Fibroblast of lung (primary cell): ENCODE data around the gene GSE1. TPM values are rescaled to one million over a fixed set of nuclear protein-coding genes. Genes with fewer than 3 reads are reported as not detected.
A peak's percentile ranks its signal among the peaks of the same experiment; 100 is the strongest.

Experiments used
- DNase-seq, 2 donors: peaks; one replicate each; pipeline versions ENCODE4 v3.0.0 to v3.0.0-alpha.2; 2010; ENCODE audit warnings: low read depth in 2 of 2
- H2AFZ ChIP-seq: 2 replicates; pipeline ENCODE4 v1.5.1; 2012; ENCODE audit warnings: low read length, control low read depth, inconsistent platforms
- H3K27ac ChIP-seq: 2 replicates; pipeline ENCODE4 v1.5.1; 2011; ENCODE audit warnings: low read length, control low read depth; ENCODE audit not compliant: insufficient read depth
- H3K27me3 ChIP-seq: 2 replicates; pipeline ENCODE4 v1.5.1; 2011; ENCODE audit warnings: mild to moderate bottlenecking, low read length; ENCODE audit not compliant: control insufficient read depth, insufficient read depth
- H3K36me3 ChIP-seq: 2 replicates; pipeline ENCODE4 v1.5.1; 2011; ENCODE audit warnings: low read length; ENCODE audit not compliant: control insufficient read depth, insufficient read depth
- H3K4me1 ChIP-seq: 2 replicates; pipeline ENCODE4 v1.5.1; 2011; ENCODE audit warnings: low read length; ENCODE audit not compliant: control insufficient read depth, insufficient read depth; ENCODE audit errors: extremely low read depth
- H3K4me2 ChIP-seq: 2 replicates; pipeline ENCODE4 v1.5.1; 2011; ENCODE audit warnings: low read length, control low read depth; ENCODE audit not compliant: insufficient read depth; ENCODE audit errors: extremely low read depth
- H3K4me3 ChIP-seq, 4 experiments: fragments of 200-600 bp in 1 of 4; sonication (generic) in 1 of 4; replicated peaks in 1 of 4; 2 replicates each; pipeline ENCODE4 v1.5.1; 2011 to 2016; ENCODE audit warnings: low read length in 4 of 4, low read depth in 3 of 4, mild to moderate bottlenecking in 3 of 4, control low read depth in 2 of 4, inconsistent platforms in 1 of 4, mixed read lengths in 1 of 4; ENCODE audit not compliant: insufficient read depth in 1 of 4; ENCODE audit errors: control extremely low read depth in 1 of 4
- H3K79me2 ChIP-seq: 2 replicates; pipeline ENCODE4 v1.5.1; 2012; ENCODE audit warnings: mild to moderate bottlenecking, low read length, inconsistent platforms; ENCODE audit not compliant: control insufficient read depth, insufficient read depth
- H3K9ac ChIP-seq: 2 replicates; pipeline ENCODE4 v1.5.1; 2011; ENCODE audit warnings: mild to moderate bottlenecking, low read length, control low read depth; ENCODE audit not compliant: insufficient read depth
- H3K9me3 ChIP-seq: 2 replicates; pipeline ENCODE4 v1.5.1; 2012; ENCODE audit warnings: low read depth, low read length; ENCODE audit not compliant: control insufficient read depth, insufficient read depth
- H4K20me1 ChIP-seq: 2 replicates; pipeline ENCODE4 v1.5.1; 2011; ENCODE audit warnings: low read length; ENCODE audit not compliant: control insufficient read depth, insufficient read depth; ENCODE audit errors: extremely low read depth
- EZH2 ChIP-seq: IDR thresholded peaks from 2 replicates; pipeline ENCODE4 v1.5.1; 2012; ENCODE audit warnings: low read length, control low read depth, mild to moderate bottlenecking; ENCODE audit errors: missing control alignments
- polyA plus RNA-seq, 2 donors: library from polyadenylated mRNA; depleted of rRNA in 1 of 2; stranded (reverse) in 1 of 2; unstranded in 1 of 2; fragments of >200 nt; gene quantifications; 2 replicates each; pipeline ENCODE4 v1.2.1, GENCODE V29; 2011 to 2012; ENCODE audit warnings: missing spikeins in 1 of 2
- total RNA-seq: library from RNA; depleted of rRNA; stranded (reverse); fragments of >200 nt; gene quantifications from 2 replicates; pipeline ENCODE4 v1.2.1, GENCODE V29; 2014
- TF ChIP-seq, protein P1 (sequence below), 2 donors: IDR thresholded peaks in 1 of 2; conservative IDR thresholded peaks in 1 of 2; 1 replicate in 1 of 2; 2 replicates in 1 of 2; pipeline ENCODE4 v1.5.1; 2011 to 2012; ENCODE audit warnings: low read length in 2 of 2, control low read depth in 1 of 2, inconsistent platforms in 1 of 2, low read depth in 1 of 2, mild to moderate bottlenecking in 1 of 2

Gene GSE1
- total and polyA plus RNA-seq, 2 donors (not counting 1 experiment from before 2014, with no cell fraction given): 11.0 to 35.7 TPM

DNA sequence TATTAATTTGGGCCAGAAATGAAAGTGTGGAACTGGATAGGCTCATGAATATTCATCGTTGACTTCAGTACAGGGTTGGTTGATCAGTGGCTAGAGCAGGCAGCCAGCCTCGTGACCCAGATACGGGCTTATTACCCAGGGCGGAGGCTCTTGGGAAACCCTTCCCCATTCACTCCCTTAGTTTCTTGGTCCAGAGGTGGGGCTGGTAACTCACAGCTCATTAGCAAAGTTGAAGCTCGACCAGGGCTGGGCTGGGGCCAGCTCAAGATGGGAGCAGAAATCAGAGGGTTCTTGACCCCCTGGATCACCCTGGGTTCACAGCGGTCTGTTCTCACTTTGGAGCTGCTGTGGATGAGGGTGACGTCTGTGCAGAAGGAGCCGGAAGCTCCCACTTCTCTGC is 44.6 kb upstream of the GSE1 start:
- H3K27me3 ChIP-seq: no peaks in the 10 kb centered on the region
- no peaks in the 10 kb centered on the region for H3K36me3 ChIP-seq
- no peak for TF ChIP-seq EZH2
- TF ChIP-seq, protein P1, sequence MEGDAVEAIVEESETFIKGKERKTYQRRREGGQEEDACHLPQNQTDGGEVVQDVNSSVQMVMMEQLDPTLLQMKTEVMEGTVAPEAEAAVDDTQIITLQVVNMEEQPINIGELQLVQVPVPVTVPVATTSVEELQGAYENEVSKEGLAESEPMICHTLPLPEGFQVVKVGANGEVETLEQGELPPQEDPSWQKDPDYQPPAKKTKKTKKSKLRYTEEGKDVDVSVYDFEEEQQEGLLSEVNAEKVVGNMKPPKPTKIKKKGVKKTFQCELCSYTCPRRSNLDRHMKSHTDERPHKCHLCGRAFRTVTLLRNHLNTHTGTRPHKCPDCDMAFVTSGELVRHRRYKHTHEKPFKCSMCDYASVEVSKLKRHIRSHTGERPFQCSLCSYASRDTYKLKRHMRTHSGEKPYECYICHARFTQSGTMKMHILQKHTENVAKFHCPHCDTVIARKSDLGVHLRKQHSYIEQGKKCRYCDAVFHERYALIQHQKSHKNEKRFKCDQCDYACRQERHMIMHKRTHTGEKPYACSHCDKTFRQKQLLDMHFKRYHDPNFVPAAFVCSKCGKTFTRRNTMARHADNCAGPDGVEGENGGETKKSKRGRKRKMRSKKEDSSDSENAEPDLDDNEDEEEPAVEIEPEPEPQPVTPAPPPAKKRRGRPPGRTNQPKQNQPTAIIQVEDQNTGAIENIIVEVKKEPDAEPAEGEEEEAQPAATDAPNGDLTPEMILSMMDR (conservative IDR thresholded peaks at IDR 0.05 in 1 of 2, IDR thresholded peaks at IDR 0.05 in 1 of 2; ENCODE audit: low read depth in 1 of 2, low read length in 2 of 2): no peak
- no peak for DNase-seq
- H3K4me1 ChIP-seq: peaks cover 7% of the 10 kb centered on the region
- no peak overlapping the region for H3K27ac ChIP-seq
- no peaks in the 10 kb centered on the region for H4K20me1 ChIP-seq
- H3K4me2 ChIP-seq: no peak overlapping the region
- no peak overlapping the region for H2AFZ ChIP-seq
- H3K9ac ChIP-seq: no peak overlapping the region
- H3K79me2 ChIP-seq: peaks cover 32% of the 10 kb centered on the region
- no peak overlapping the region for H3K4me3 ChIP-seq
- no peaks in the 10 kb centered on the region for H3K9me3 ChIP-seq

DNA sequence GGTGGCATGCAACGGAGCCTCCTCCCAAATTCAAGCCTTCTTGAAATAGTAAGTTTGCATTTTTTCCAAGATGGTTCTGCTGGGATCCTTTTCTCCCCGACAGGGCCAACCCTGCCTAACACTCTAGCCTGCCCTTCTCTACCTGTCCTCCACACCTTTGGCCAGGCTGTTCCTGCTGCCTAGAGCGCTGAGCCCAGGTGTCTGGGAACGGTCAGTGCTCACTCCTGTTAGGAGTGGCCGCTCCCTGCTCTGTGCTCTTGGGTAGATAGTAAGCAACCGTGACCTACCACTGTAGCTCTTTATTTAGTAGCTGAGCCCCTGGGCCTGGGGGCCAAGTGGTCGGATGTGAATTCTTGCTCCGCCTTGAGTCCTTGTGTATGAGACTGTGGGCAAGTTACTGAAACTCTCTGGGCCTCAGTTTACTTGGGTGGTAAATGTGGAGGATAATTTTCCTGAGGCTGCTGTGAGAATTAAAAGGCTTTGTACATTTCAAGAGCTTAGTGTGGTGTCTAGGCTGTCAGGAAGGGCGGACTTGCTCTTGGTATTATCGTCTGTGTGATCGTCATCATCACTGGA is 44.0 kb upstream of the GSE1 start:
- no peak overlapping the region for H2AFZ ChIP-seq
- no peaks in the 10 kb centered on the region for H3K9me3 ChIP-seq
- H3K9ac ChIP-seq: no peak overlapping the region
- H3K79me2 ChIP-seq: peaks cover 27% of the 10 kb centered on the region
- DNase-seq: no peak
- no peak overlapping the region for H3K4me2 ChIP-seq
- H3K27ac ChIP-seq: no peak overlapping the region
- H3K4me3 ChIP-seq: no peak overlapping the region
- H3K36me3 ChIP-seq: no peaks in the 10 kb centered on the region
- H4K20me1 ChIP-seq: no peaks in the 10 kb centered on the region
- H3K27me3 ChIP-seq: no peaks in the 10 kb centered on the region
- TF ChIP-seq, protein P1 (conservative IDR thresholded peaks at IDR 0.05 in 1 of 2, IDR thresholded peaks at IDR 0.05 in 1 of 2; ENCODE audit: low read depth in 1 of 2, low read length in 2 of 2): no peak
- no peak for TF ChIP-seq EZH2
- H3K4me1 ChIP-seq: peaks cover 9% of the 10 kb centered on the region

DNA sequence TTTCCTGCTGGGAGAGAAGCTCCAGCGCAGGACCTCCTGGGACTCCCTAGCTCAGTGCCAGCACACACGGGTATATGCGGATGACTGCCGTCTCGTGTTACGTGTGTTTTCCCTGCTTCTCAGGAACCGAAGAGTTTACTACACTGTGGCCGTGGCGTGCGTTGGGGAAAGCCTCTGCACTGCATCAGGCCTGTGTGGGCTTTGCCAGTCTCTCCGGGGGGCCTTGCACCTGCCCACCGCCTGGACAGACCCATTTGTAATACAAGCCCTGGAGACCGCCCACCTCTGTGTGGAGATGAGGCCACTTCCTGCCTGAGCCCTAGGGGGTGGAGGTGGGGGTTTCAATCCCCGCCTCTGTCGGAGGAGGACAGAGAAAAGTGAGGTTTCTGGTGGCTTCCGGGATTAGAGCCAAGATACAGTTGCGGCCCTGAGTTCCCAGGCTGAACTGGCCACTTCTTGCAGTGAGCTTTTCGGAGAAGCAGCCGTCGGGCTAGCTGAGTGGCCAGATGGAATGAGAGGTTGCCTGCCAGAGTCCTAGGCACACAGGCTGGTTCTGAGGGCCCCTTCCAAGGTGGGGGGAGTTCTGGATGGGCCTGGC is 43.4 kb upstream of the GSE1 start:
- Histone ChIP-seq H4K20me1 (no peaks in the 10 kb centered on the region), H3K27me3 (no peaks in the 10 kb centered on the region), H3K9ac (no peak overlapping the region), H3K4me2 (no peak overlapping the region), H3K9me3 (no peaks in the 10 kb centered on the region), H3K27ac (no peak overlapping the region), H2AFZ (no peak overlapping the region), H3K4me3 (no peak overlapping the region), H3K79me2 (peaks cover 29% of the 10 kb centered on the region), H3K36me3 (no peaks in the 10 kb centered on the region), H3K4me1 (peaks cover 15% of the 10 kb centered on the region)
- DNase-seq: peak; percentile 56 to 90
- no peak for TF ChIP-seq EZH2
- TF ChIP-seq, protein P1 (conservative IDR thresholded peaks at IDR 0.05 in 1 of 2, IDR thresholded peaks at IDR 0.05 in 1 of 2; ENCODE audit: low read depth in 1 of 2, low read length in 2 of 2): no peak
